MG63 (cell line): ENCODE results near the gene WDFY4. TPM values are rescaled to one million over a fixed set of nuclear protein-coding genes. Genes with fewer than 3 reads are reported as not detected.

ENCODE experiments used
- DNase-seq: peaks from one replicate; pipeline ENCODE4 v3.0.0-alpha.2; 2020
- H3K27me3 ChIP-seq: fragments of 250-450 bp; sonication (Bioruptor Pico); 2 replicates; pipeline ENCODE4 v1.5.1; 2020; ENCODE audit warnings: mild to moderate bottlenecking, moderate library complexity
- H3K36me3 ChIP-seq: fragments of 250-450 bp; sonication (Bioruptor Pico); 2 replicates; pipeline ENCODE4 v1.5.1; 2020; ENCODE audit warnings: mild to moderate bottlenecking, moderate library complexity
- H3K4me3 ChIP-seq: fragments of 250-450 bp; sonication (Bioruptor Pico); 2 replicates; pipeline ENCODE4 v1.5.1; 2020; ENCODE audit warnings: mild to moderate bottlenecking, moderate library complexity
- H3K9me3 ChIP-seq: fragments of 250-450 bp; sonication (Bioruptor Pico); 2 replicates; pipeline ENCODE4 v1.5.1; 2020; ENCODE audit warnings: mild to moderate bottlenecking, moderate library complexity
- total RNA-seq: library from RNA; depleted of rRNA; stranded (reverse); fragments of >200 nt; shearing (Covaris generic); gene quantifications from 2 replicates; pipeline ENCODE4 v1.2.3, GENCODE V29; 2014; ENCODE audit warnings: low replicate concordance

Gene WDFY4
- total RNA-seq, 1 experiment from 2014 or later = 0.63 TPM

- Histone ChIP-seq H3K9me3 (no peaks in the 10 kb centered on the region), H3K4me3 (no peak overlapping the region), H3K27me3 (no peaks in the 10 kb centered on the region), H3K36me3 (no peaks in the 10 kb centered on the region)
- DNase-seq = no peak
These were observed 12.4 kb downstream of the WDFY4 start for GRCh38 chr10:48697091-48697490.

- H3K36me3 ChIP-seq = no peaks in the 10 kb centered on the region
- H3K27me3 ChIP-seq = no peaks in the 10 kb centered on the region
- H3K9me3 ChIP-seq = no peaks in the 10 kb centered on the region
- DNase-seq = no peak
- no peak overlapping the region for H3K4me3 ChIP-seq
These were observed 13.4 kb downstream of the WDFY4 start for GRCh38 chr10:48697821-48698764.

- no peaks in the 10 kb centered on the region for H3K27me3 ChIP-seq
- H3K9me3 ChIP-seq = no peaks in the 10 kb centered on the region
- DNase-seq = no peak
- no peak overlapping the region for H3K4me3 ChIP-seq
- H3K36me3 ChIP-seq = no peaks in the 10 kb centered on the region
These were observed 14.4 kb downstream of the WDFY4 start for GRCh38 chr10:48699011-48699627.

GRCh38 chr10:48700071-48700470 is 15.4 kb downstream of the WDFY4 start:
- H3K27me3 ChIP-seq = no peaks in the 10 kb centered on the region
- H3K4me3 ChIP-seq = no peak overlapping the region
- H3K36me3 ChIP-seq = no peaks in the 10 kb centered on the region
- DNase-seq = no peak
- no peaks in the 10 kb centered on the region for H3K9me3 ChIP-seq

- Histone ChIP-seq H3K27me3 (no peaks in the 10 kb centered on the region), H3K9me3 (no peaks in the 10 kb centered on the region), H3K36me3 (no peaks in the 10 kb centered on the region), H3K4me3 (no peak overlapping the region)
- no peak for DNase-seq
These were observed 15.8 kb downstream of the WDFY4 start for GRCh38 chr10:48700493-48700892.

GRCh38 chr10:48701139-48701901 is 16.6 kb downstream of the WDFY4 start:
- no peaks in the 10 kb centered on the region for H3K27me3 ChIP-seq
- no peak for DNase-seq
- no peak overlapping the region for H3K4me3 ChIP-seq
- H3K9me3 ChIP-seq = no peaks in the 10 kb centered on the region
- H3K36me3 ChIP-seq = no peaks in the 10 kb centered on the region

- Histone ChIP-seq H3K27me3 (no peaks in the 10 kb centered on the region), H3K9me3 (no peaks in the 10 kb centered on the region), H3K4me3 (no peak overlapping the region), H3K36me3 (no peaks in the 10 kb centered on the region)
- DNase-seq = no peak
These were observed 17.3 kb downstream of the WDFY4 start for GRCh38 chr10:48701941-48702340.

GRCh38 chr10:48703531-48704122 is 19.0 kb downstream of the WDFY4 start:
- Histone ChIP-seq H3K36me3 (no peaks in the 10 kb centered on the region), H3K9me3 (no peaks in the 10 kb centered on the region), H3K27me3 (no peaks in the 10 kb centered on the region), H3K4me3 (no peak overlapping the region)
- DNase-seq = no peak

- H3K9me3 ChIP-seq = no peaks in the 10 kb centered on the region
- no peaks in the 10 kb centered on the region for H3K36me3 ChIP-seq
- no peak overlapping the region for H3K4me3 ChIP-seq
- H3K27me3 ChIP-seq = no peaks in the 10 kb centered on the region
- peak; percentile 28 for DNase-seq
These were observed 19.5 kb downstream of the WDFY4 start for GRCh38 chr10:48704156-48704555.

- H3K9me3 ChIP-seq = no peaks in the 10 kb centered on the region
- H3K27me3 ChIP-seq = no peaks in the 10 kb centered on the region
- H3K4me3 ChIP-seq = no peak overlapping the region
- no peaks in the 10 kb centered on the region for H3K36me3 ChIP-seq
- no peak for DNase-seq
These were observed 20.8 kb downstream of the WDFY4 start for GRCh38 chr10:48705401-48705938.

GRCh38 chr10:48707472-48707871 is 22.8 kb downstream of the WDFY4 start:
- no peaks in the 10 kb centered on the region for H3K27me3 ChIP-seq
- no peak overlapping the region for H3K4me3 ChIP-seq
- H3K36me3 ChIP-seq = no peaks in the 10 kb centered on the region
- H3K9me3 ChIP-seq = no peaks in the 10 kb centered on the region
- DNase-seq = no peak

GRCh38 chr10:48708144-48708543 is 23.5 kb downstream of the WDFY4 start:
- no peaks in the 10 kb centered on the region for H3K27me3 ChIP-seq
- DNase-seq = no peak
- H3K36me3 ChIP-seq = no peaks in the 10 kb centered on the region
- no peak overlapping the region for H3K4me3 ChIP-seq
- H3K9me3 ChIP-seq = no peaks in the 10 kb centered on the region

GRCh38 chr10:48710647-48711275 is 26.1 kb downstream of the WDFY4 start:
- Histone ChIP-seq H3K27me3 (no peaks in the 10 kb centered on the region), H3K9me3 (no peaks in the 10 kb centered on the region; the same call in 1 of the 2 replicates), H3K4me3 (no peak overlapping the region), H3K36me3 (no peaks in the 10 kb centered on the region)
- no peak for DNase-seq

- no peaks in the 10 kb centered on the region for H3K27me3 ChIP-seq
- H3K9me3 ChIP-seq = no peaks in the 10 kb centered on the region; the same call in 1 of the 2 replicates
- no peak for DNase-seq
- no peaks in the 10 kb centered on the region for H3K36me3 ChIP-seq
- no peak overlapping the region for H3K4me3 ChIP-seq
These were observed 27.2 kb downstream of the WDFY4 start for GRCh38 chr10:48711830-48712229.

GRCh38 chr10:48714088-48714487 is 29.4 kb downstream of the WDFY4 start:
- DNase-seq = no peak
- Histone ChIP-seq H3K9me3 (no peaks in the 10 kb centered on the region; the same call in 1 of the 2 replicates), H3K36me3 (no peaks in the 10 kb centered on the region), H3K27me3 (no peaks in the 10 kb centered on the region), H3K4me3 (no peak overlapping the region)

GRCh38 chr10:48716416-48716815 is 31.7 kb downstream of the WDFY4 start:
- no peak for DNase-seq
- Histone ChIP-seq H3K36me3 (no peaks in the 10 kb centered on the region), H3K27me3 (no peaks in the 10 kb centered on the region), H3K9me3 (no peaks in the 10 kb centered on the region; the same call in 1 of the 2 replicates), H3K4me3 (no peak overlapping the region)
